ENCODE results near the gene SNCB.

Gene SNCB

DNA sequence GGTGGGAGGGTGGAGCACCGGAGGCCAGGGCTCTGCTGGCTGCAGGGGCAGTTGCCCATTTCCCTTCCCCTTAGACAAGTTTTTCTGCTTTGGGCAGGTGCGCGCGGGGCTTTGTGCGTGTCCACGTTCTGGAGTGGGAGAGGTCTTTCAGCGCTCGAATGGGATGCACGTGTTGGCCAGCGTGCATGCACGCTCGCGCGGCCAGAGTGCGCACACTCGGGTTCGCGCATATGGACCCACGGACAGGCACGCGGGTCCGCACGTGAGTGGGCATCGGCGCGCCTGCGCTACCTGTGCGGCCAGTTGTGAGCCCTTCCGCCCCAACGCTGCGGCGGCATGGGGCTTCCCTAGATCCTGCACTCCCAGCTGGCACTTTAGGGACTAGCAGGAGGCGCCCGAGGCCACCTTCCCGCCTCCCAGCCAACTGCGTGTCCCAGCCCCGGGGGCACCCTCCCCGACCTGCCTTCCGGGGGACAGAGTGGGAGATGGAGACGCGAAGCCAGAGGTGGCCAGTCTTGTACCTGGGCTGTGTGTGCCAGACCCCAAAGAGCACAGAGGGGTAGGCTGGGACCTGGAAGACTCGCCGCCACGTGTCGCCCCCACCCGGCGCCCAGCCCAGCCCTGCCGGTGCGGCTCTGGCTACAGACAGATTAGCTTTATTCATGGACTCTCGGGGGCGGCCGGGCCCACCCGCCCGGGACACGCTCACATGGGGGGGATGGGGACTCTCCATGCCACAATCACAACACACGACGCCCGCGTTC lies 10.6 kb downstream of the SNCB start:
- no peaks in the 10 kb centered on the region for H3K9me3 Mint-ChIP-seq
- H3K27me3 Mint-ChIP-seq, result peaks cover 63 to 91% of the 10 kb centered on the region in 2 donors
- H3K4me1 Mint-ChIP-seq (ENCODE audit: low read depth in 2 of 2), result peaks cover 7 to 9% of the 10 kb centered on the region in 2 donors
- ATAC-seq (replicated peaks) (no peak), DNase-seq (no peak)
- H3K4me3 Mint-ChIP-seq, result peak overlapping the region; percentile 78 to 80
- H3K36me3 Mint-ChIP-seq (ENCODE audit: insufficient read depth), result peaks cover 3% of the 10 kb centered on the region
- no peak overlapping the region for H3K27ac Mint-ChIP-seq

DNA sequence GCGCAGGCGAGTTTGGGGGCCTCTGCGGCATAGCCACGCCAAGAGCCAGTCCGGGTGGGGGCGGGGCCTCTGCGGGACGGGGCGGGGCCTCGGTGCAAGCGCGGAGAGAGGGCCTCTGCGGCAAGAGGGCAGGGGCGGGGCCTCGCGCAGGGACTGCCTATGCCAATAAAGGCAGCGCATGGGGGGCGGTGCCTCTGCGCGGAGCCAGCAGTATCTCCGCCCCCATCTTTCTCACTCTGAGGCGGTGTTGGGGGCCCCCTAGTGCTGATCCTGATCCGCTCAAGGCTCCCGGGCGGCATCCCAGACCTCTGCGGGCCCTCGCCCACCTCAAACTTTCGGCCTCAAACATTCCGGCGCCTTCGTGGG lies 11.1 kb downstream of the SNCB start:
- H3K27me3 Mint-ChIP-seq, result peaks cover 63 to 89% of the 10 kb centered on the region in 2 donors
- peaks cover 3% of the 10 kb centered on the region for H3K36me3 Mint-ChIP-seq (ENCODE audit: insufficient read depth)
- H3K27ac Mint-ChIP-seq, result no peak overlapping the region
- H3K9me3 Mint-ChIP-seq, result no peaks in the 10 kb centered on the region
- DNase-seq, result peak; percentile 60 to 67 (median 64)
- peak; percentile 97 for ATAC-seq (replicated peaks)
- peaks cover 7 to 9% of the 10 kb centered on the region in 2 donors for H3K4me1 Mint-ChIP-seq (ENCODE audit: low read depth in 2 of 2)
- H3K4me3 Mint-ChIP-seq, result peak overlapping the region; percentile 78 to 80

DNA sequence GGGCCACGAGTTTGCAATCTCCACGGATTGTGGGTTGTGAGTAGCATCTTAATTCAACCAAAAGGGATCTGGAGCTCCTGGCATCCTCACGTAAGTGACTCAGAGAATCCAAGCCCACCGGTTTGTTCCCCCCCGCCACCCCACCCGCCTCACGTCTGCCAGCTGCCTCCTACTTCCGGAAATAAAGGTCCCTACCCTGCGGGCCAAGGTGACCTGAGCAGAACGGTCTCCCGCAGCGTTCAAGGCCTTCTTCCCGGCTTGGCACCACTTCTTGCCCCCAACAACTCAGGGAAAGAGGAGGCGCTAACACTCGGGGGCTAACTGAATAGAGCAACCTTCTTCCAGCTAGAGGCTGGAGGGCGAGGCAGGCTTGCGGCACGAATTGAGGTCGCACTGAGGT lies 11.6 kb downstream of the SNCB start:
- H3K4me3 Mint-ChIP-seq, result peak overlapping the region; percentile 78 to 80
- H3K27ac Mint-ChIP-seq, result no peak overlapping the region
- ATAC-seq (replicated peaks) (no peak), DNase-seq (no peak)
- H3K27me3 Mint-ChIP-seq, result peaks cover 63 to 85% of the 10 kb centered on the region in 2 donors
- peaks cover 3% of the 10 kb centered on the region for H3K36me3 Mint-ChIP-seq (ENCODE audit: insufficient read depth)
- no peaks in the 10 kb centered on the region for H3K9me3 Mint-ChIP-seq
- peaks cover 7 to 9% of the 10 kb centered on the region in 2 donors for H3K4me1 Mint-ChIP-seq (ENCODE audit: low read depth in 2 of 2)

DNA sequence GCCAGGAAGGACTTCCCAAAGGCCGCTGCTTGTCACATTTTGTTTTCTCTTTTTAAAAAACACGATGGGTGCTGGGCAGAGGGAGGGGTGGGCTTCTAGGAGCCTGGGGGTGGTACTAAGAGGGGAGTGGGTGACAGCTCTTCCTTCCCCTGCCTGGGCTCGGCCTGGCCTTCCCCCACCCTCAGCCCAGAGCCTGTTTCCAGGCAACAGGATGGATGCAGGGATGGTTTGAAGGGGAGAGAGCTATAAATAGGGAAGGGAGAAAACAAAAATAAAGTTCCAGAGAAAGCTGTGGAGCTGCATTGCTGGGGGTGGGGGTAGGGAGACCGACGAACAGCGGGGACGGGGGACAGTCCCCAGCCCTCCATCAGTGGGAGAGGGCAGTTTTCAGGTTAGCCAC lies 13.8 kb downstream of the SNCB start:
- ATAC-seq (replicated peaks), result no peak
- H3K4me3 Mint-ChIP-seq, result no peak overlapping the region
- peaks cover 3% of the 10 kb centered on the region for H3K36me3 Mint-ChIP-seq (ENCODE audit: insufficient read depth)
- H3K4me1 Mint-ChIP-seq (ENCODE audit: low read depth in 2 of 2), result peaks cover 9 to 10% of the 10 kb centered on the region in 2 donors
- DNase-seq, result no peak
- H3K9me3 Mint-ChIP-seq, result no peaks in the 10 kb centered on the region
- H3K27me3 Mint-ChIP-seq, result peaks cover 69 to 87% of the 10 kb centered on the region in 2 donors
- no peak overlapping the region for H3K27ac Mint-ChIP-seq

DNA sequence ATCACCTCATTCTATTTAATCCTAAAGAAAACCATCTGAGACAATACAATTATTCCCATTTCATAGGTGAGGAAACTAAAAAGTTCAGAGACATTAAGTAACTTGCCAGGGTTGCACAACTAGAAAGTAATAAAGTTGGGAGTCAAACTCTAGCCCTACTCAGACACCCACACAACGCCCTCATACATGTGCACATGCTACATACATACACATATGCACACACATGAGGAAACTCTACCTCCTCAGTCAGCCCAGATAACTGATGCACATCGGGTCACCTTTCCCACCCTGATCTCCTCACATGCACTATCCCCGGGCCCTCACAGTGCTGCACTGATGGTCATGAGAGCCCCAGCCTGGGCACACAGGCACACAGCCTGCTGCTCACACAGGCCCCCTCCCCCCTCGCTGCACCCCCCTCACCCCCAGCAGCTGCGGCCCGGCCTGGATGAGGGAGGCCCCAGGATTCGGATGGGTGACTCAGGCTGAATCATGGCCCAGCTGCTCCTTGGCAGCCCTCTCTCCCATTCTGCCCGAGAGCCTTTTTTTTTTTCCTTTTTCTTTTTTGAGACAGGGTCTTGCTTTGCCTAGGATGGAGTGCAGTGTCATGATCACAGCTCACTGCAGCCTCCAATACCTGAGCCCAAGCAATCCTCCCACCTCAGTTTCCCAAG lies 15.4 kb downstream of the SNCB start:
- Mint-ChIP-seq H3K9me3 (no peaks in the 10 kb centered on the region), H3K27ac (no peak overlapping the region), H3K4me1 (ENCODE audit: low read depth in 2 of 2) (peaks cover 3 to 5% of the 10 kb centered on the region in 2 donors), H3K27me3 (peaks cover 56 to 75% of the 10 kb centered on the region in 2 donors), H3K36me3 (ENCODE audit: insufficient read depth) (peaks cover 6% of the 10 kb centered on the region), H3K4me3 (no peak overlapping the region)
- no peak for ATAC-seq (replicated peaks)
- no peak for DNase-seq

DNA sequence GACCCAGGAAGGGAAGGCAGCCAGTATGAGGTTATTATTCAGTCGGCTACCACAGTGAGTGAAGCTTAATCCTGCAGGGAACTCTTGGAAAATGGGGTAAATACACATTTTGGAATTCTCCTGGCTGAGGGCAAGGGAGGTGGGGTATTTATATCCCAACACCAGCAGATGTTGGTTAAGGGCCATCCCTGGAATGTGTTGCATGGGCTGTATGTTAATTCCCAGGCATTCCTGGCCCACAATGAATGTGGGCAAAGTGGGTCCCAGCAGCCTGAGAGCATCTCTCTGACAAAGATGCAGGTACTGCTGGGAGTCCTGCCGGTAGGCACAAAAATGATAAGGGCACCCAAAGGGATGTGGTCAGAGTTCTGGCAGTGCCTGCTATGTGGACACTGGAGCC lies 17.5 kb downstream of the SNCB start:
- H3K36me3 Mint-ChIP-seq (ENCODE audit: insufficient read depth), result peaks cover 13% of the 10 kb centered on the region
- DNase-seq, result no peak
- no peak for ATAC-seq (replicated peaks)
- H3K27ac Mint-ChIP-seq, result no peak overlapping the region
- H3K27me3 Mint-ChIP-seq, result peaks cover 48 to 54% of the 10 kb centered on the region in 2 donors
- H3K4me3 Mint-ChIP-seq, result no peak overlapping the region
- peaks cover 10 to 13% of the 10 kb centered on the region in 2 donors for H3K4me1 Mint-ChIP-seq (ENCODE audit: low read depth in 2 of 2)
- H3K9me3 Mint-ChIP-seq, result no peaks in the 10 kb centered on the region

DNA sequence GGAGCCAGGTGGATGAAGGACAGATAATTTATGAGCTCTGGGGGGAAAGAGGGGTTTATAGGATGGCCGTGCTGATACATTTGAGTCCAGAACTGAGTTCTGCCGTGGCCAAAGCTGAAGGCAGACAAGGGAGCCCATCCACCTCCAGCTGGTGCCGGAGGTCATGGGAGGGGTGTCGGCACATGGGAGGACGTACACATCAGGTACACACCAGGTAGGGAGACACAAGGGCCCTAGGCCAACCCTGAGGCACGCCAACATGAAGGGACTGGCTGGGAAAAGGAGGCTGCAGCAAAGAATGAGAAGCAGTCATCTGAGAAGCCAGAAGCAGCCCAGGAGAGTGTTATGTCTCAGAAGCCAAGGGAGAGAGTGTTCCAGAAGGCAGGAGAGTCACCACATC lies 18.3 kb downstream of the SNCB start:
- peaks cover 19% of the 10 kb centered on the region for H3K36me3 Mint-ChIP-seq (ENCODE audit: insufficient read depth)
- H3K4me1 Mint-ChIP-seq (ENCODE audit: low read depth in 2 of 2), result peaks cover 10 to 13% of the 10 kb centered on the region in 2 donors
- ATAC-seq (replicated peaks) (no peak), DNase-seq (no peak)
- H3K4me3 Mint-ChIP-seq, result no peak overlapping the region
- no peak overlapping the region for H3K27ac Mint-ChIP-seq
- H3K9me3 Mint-ChIP-seq, result no peaks in the 10 kb centered on the region
- peaks cover 39 to 46% of the 10 kb centered on the region in 2 donors for H3K27me3 Mint-ChIP-seq

GRCh38 chr5:176611435-176611834 lies 18.9 kb downstream of the SNCB start:
- Mint-ChIP-seq H3K36me3 (ENCODE audit: insufficient read depth) (peaks cover 21% of the 10 kb centered on the region), H3K4me1 (ENCODE audit: low read depth in 2 of 2) (peaks cover 10 to 13% of the 10 kb centered on the region in 2 donors), H3K27me3 (peaks cover 33 to 40% of the 10 kb centered on the region in 2 donors), H3K9me3 (no peaks in the 10 kb centered on the region), H3K4me3 (no peak overlapping the region), H3K27ac (no peak overlapping the region)
- DNase-seq, result peak; percentile 38 to 47 (median 39)
- ATAC-seq (replicated peaks), result no peak

DNA sequence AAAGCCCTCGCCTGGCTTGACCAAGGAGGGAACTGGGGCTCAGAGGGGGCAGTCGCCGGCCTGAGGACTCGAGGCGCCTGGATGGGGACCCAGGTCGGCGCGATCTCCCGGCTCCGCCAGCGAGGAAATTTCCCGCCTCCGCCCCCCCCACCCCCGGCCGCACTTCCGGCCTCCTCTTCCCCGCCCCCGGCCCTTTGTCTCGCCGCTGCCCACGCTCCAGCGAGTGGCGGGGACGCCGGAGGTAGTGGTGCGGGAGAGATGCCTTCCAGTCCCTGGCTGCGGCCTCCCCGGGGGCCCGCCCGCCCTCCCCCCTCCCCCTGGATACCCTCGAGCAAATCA lies 19.9 kb downstream of the SNCB start:
- Mint-ChIP-seq H3K4me3 (peak overlapping the region; percentile 77 to 78), H3K4me1 (ENCODE audit: low read depth in 2 of 2) (peaks cover 10 to 13% of the 10 kb centered on the region in 2 donors), H3K36me3 (ENCODE audit: insufficient read depth) (peaks cover 21% of the 10 kb centered on the region), H3K27ac (no peak overlapping the region), H3K27me3 (peaks cover 23 to 30% of the 10 kb centered on the region in 2 donors), H3K9me3 (no peaks in the 10 kb centered on the region)
- DNase-seq (no peak), ATAC-seq (replicated peaks) (no peak)

GRCh38 chr5:176609724-176610434 lies 20.5 kb downstream of the SNCB start, which contains the start of gene GPRIN1:
Gene GPRIN1 (minus strand): TSS chr5:176610156. CDS start chr5:176599834, 10,322 bp downstream.
- Mint-ChIP-seq H3K4me3 (peak within 1 kb of the TSS; percentile 82 to 91), H3K27me3 (peaks cover 22 to 24% of the 10 kb centered on the region in 2 donors), H3K9me3 (no peaks in the 10 kb centered on the region), H3K36me3 (ENCODE audit: insufficient read depth) (peaks cover 21% of the 10 kb centered on the region), H3K4me1 (ENCODE audit: low read depth in 2 of 2) (peaks cover 10 to 13% of the 10 kb centered on the region in 2 donors), H3K27ac (peak within 1 kb of the TSS in 1 of 2 donors; percentile 76)
- ATAC-seq (replicated peaks), result peak; percentile 76
- DNase-seq, result peak; percentile 25 to 39 (median 30)

GRCh38 chr5:176608937-176609723 lies 21.2 kb downstream of the SNCB start:
- DNase-seq, result no peak
- ATAC-seq (replicated peaks), result peak; percentile 16
- peak overlapping the region in 1 of 2 donors; percentile 76 for H3K27ac Mint-ChIP-seq
- peak overlapping the region; percentile 82 to 91 for H3K4me3 Mint-ChIP-seq
- H3K27me3 Mint-ChIP-seq, result peaks cover 20 to 22% of the 10 kb centered on the region in 2 donors
- peaks cover 10 to 13% of the 10 kb centered on the region in 2 donors for H3K4me1 Mint-ChIP-seq (ENCODE audit: low read depth in 2 of 2)
- H3K9me3 Mint-ChIP-seq, result no peaks in the 10 kb centered on the region
- peaks cover 21% of the 10 kb centered on the region for H3K36me3 Mint-ChIP-seq (ENCODE audit: insufficient read depth)

DNA sequence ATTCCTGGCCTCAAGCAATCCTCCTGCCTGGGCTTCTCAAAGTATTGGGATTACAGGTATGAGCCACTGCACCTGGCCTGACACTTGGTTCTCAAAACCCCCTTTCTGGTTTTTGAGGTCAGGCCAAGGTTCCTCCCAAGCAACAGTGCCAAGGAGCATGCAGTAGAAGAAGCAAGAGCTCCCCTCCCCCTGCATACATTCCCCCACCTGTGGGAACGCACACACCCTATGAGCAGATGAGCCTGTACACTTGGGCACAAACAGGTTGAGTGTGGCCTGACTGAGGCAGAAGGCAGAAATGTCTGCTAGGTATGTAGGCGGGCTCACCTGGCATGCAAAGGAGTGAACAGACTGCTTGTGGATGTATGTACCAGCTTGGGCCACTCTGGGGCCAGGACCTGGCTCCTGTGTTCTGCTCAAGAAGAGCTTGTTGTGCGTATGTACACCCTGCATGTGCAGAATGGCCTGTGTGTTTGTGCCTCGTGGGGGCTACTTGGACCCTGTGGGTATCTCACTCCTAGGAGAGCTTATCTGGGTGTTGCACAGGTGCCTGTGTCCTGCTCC lies 22.1 kb downstream of the SNCB start:
- Mint-ChIP-seq H3K4me1 (ENCODE audit: low read depth in 2 of 2) (peaks cover 10 to 13% of the 10 kb centered on the region in 2 donors), H3K4me3 (peak overlapping the region; percentile 82 to 91), H3K27ac (no peak overlapping the region), H3K36me3 (ENCODE audit: insufficient read depth) (peaks cover 21% of the 10 kb centered on the region), H3K27me3 (peaks cover 20 to 22% of the 10 kb centered on the region in 2 donors), H3K9me3 (no peaks in the 10 kb centered on the region)
- ATAC-seq (replicated peaks) (no peak), DNase-seq (no peak)

Measured in effector memory CD8-positive, alpha-beta T cell (primary cell).